HepG2 (cell line): Measurements from ENCODE around the gene FOXN3. TPM values are rescaled to one million over a fixed set of nuclear protein-coding genes. Genes with fewer than 3 reads are reported as not detected.

Experiments used
- ASH2L ChIP-seq: fragments of 300-600, 200-600 bp; sonication (generic); IDR thresholded peaks from 2 replicates; pipeline ENCODE4 v1.7.0; 2017; ENCODE audit warnings: low read depth, mild to moderate bottlenecking, moderate library complexity, mixed read lengths, low read length; ENCODE audit not compliant: insufficient read length
- FOXA1 ChIP-seq, 2 experiments: fragments of 450-650 bp in 1 of 2; sonication (generic) in 1 of 2; formaldehyde crosslinking in 1 of 2; IDR thresholded peaks; 2 replicates each; pipeline versions ENCODE4 v1.4.0 to v1.6.1; 2016 to 2020; ENCODE audit warnings: missing genetic modification reagents in 1 of 2
- IRX3 ChIP-seq: sonication (generic); formaldehyde crosslinking; IDR thresholded peaks from 2 replicates; pipeline ENCODE4 v1.8.1; 2023; ENCODE audit warnings: mild to moderate bottlenecking, low read depth, missing genetic modification reagents, borderline replicate concordance
- MEIS2 ChIP-seq: sonication (generic); formaldehyde crosslinking; IDR thresholded peaks from 2 replicates; pipeline ENCODE4 v1.9.0; 2021; ENCODE audit warnings: mild to moderate bottlenecking, missing genetic modification reagents
- PHF8 ChIP-seq: sonication (generic); formaldehyde crosslinking; IDR thresholded peaks from 2 replicates; pipeline ENCODE4 v1.5.0; 2020; ENCODE audit warnings: missing genetic modification reagents
- POLR2AphosphoS5 ChIP-seq: IDR thresholded peaks from 2 replicates; pipeline ENCODE4 v1.6.1; 2012; ENCODE audit warnings: low read depth, low read length
- RELA ChIP-seq: sonication (generic); formaldehyde crosslinking; IDR thresholded peaks from 2 replicates; pipeline ENCODE4 v1.4.0; 2020; ENCODE audit warnings: missing genetic modification reagents
- RFX5 ChIP-seq: IDR thresholded peaks from 2 replicates; pipeline ENCODE4 v1.6.1; 2011; ENCODE audit warnings: low read depth, low read length, improper control_type of control experiment
- YEATS2 ChIP-seq: sonication (generic); formaldehyde crosslinking; IDR thresholded peaks from 2 replicates; pipeline ENCODE4 v1.4.0; 2020; ENCODE audit warnings: missing genetic modification reagents, borderline replicate concordance
- YY1 ChIP-seq: IDR thresholded peaks from 2 replicates; pipeline ENCODE4 v1.6.1; 2011; ENCODE audit warnings: low read length, low read depth, moderate library complexity, mild to moderate bottlenecking; ENCODE audit not compliant: insufficient read depth, insufficient replicate concordance
- ZNF12 ChIP-seq: sonication (generic); formaldehyde crosslinking; IDR thresholded peaks from 2 replicates; pipeline ENCODE4 v1.5.0; 2020; ENCODE audit warnings: missing genetic modification reagents
- ZNF224 ChIP-seq: sonication (generic); formaldehyde crosslinking; IDR thresholded peaks from 2 replicates; pipeline ENCODE4 v1.5.0; 2020; ENCODE audit warnings: mild to moderate bottlenecking, missing genetic modification reagents
- ZNF407 ChIP-seq: sonication (generic); formaldehyde crosslinking; IDR thresholded peaks from one replicate; pipeline ENCODE4 v1.5.1; 2020; ENCODE audit warnings: mild to moderate bottlenecking, missing genetic modification reagents; ENCODE audit errors: not compliant biosample characterization
- ZNF761 ChIP-seq: sonication (generic); formaldehyde crosslinking; conservative IDR thresholded peaks from 2 replicates; pipeline ENCODE4 v1.4.0; 2020; ENCODE audit warnings: mild to moderate bottlenecking, missing genetic modification reagents
- ZSCAN21 ChIP-seq: sonication (generic); formaldehyde crosslinking; IDR thresholded peaks from 2 replicates; pipeline ENCODE4 v1.8.0; 2022; ENCODE audit warnings: mild to moderate bottlenecking, missing genetic modification reagents, moderate library complexity, borderline replicate concordance
- polyA plus RNA-seq, 8 experiments: library from polyadenylated mRNA; depleted of rRNA in 3 of 8; stranded (reverse) in 7 of 8; unstranded in 1 of 8; fragments of >200 nt; fragmentation: Illumina TruSeq in 4 of 8; extraction: Trizol in 4 of 8; gene quantifications; 2 replicates each; pipeline versions ENCODE4 v1.2.1 to v1.2.3, GENCODE V29; 2011 to 2016; ENCODE audit warnings: low read depth in 4 of 8, missing spikeins in 1 of 8, mixed read lengths in 1 of 8; ENCODE audit not compliant: insufficient read depth in 1 of 8
- total RNA-seq, 5 experiments: library from RNA; depleted of rRNA; stranded (reverse); fragments of >200 nt; fragmentation: Illumina TruSeq; extraction: Trizol; gene quantifications; 2 replicates each; pipeline ENCODE4 v1.2.3, GENCODE V29; 2016; ENCODE audit warnings: low read depth in 1 of 5
- TF ChIP-seq, protein P1 (sequence below): sonication (generic); formaldehyde crosslinking; IDR thresholded peaks from 2 replicates; pipeline ENCODE4 v1.8.1; 2022; ENCODE audit warnings: low read depth, mild to moderate bottlenecking, missing genetic modification reagents
- TF ChIP-seq, protein P2 (sequence below): sonication (generic); formaldehyde crosslinking; IDR thresholded peaks from 2 replicates; pipeline ENCODE4 v1.8.0; 2022; ENCODE audit warnings: missing genetic modification reagents, low read depth, mild to moderate bottlenecking, borderline replicate concordance

FOXN3 gene
- total and polyA plus RNA-seq, 2 of the 13 experiments (the other 11 are each of a cell fraction or from before 2014, with no cell fraction given): 32.4 to 70.2 TPM

- no peak for TF ChIP-seq ZNF407 (CRISPR knock-in tag)
- no peak for TF ChIP-seq PHF8 (CRISPR knock-in tag)
- TF ChIP-seq ZNF12 (CRISPR knock-in tag): peak; percentile 69
- no peak for TF ChIP-seq ZSCAN21 (CRISPR knock-in tag)
- TF ChIP-seq YEATS2 (CRISPR knock-in tag): peak; percentile 26; the same call in 1 of the 2 replicates
- no peak for TF ChIP-seq IRX3 (CRISPR knock-in tag)
- TF ChIP-seq RFX5: no peak
- TF ChIP-seq, protein P1, sequence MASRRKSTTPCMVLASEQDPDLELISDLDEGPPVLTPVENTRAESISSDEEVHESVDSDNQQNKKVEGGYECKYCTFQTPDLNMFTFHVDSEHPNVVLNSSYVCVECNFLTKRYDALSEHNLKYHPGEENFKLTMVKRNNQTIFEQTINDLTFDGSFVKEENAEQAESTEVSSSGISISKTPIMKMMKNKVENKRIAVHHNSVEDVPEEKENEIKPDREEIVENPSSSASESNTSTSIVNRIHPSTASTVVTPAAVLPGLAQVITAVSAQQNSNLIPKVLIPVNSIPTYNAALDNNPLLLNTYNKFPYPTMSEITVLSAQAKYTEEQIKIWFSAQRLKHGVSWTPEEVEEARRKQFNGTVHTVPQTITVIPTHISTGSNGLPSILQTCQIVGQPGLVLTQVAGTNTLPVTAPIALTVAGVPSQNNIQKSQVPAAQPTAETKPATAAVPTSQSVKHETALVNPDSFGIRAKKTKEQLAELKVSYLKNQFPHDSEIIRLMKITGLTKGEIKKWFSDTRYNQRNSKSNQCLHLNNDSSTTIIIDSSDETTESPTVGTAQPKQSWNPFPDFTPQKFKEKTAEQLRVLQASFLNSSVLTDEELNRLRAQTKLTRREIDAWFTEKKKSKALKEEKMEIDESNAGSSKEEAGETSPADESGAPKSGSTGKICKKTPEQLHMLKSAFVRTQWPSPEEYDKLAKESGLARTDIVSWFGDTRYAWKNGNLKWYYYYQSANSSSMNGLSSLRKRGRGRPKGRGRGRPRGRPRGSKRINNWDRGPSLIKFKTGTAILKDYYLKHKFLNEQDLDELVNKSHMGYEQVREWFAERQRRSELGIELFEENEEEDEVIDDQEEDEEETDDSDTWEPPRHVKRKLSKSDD: peak; percentile 30; the same call in 1 of the 2 replicates
- TF ChIP-seq, protein P2, sequence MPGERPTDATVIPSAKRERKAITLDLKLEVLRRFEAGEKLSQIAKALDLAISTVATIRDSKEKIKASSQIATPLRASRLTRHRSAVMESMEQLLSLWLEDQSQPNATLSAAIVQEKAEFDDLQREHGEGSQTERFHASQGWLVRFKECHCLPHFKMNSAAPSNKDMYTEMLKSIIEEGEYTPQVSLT: 0 out of 2 replicates have a peak, but pooled peaks have one; percentile 36
- TF ChIP-seq POLR2AphosphoS5: no peak
- no peak; the same call in 1 of the 2 replicates for TF ChIP-seq ZNF224 (CRISPR knock-in tag)
- TF ChIP-seq FOXA1 (IDR thresholded peaks at IDR 0.05): peak; percentile 67
- TF ChIP-seq FOXA1 (CRISPR knock-in tag; IDR thresholded peaks at IDR 0.05): peak; percentile 94
- no peak for TF ChIP-seq YY1
- TF ChIP-seq RELA: no peak
- no peak for TF ChIP-seq ASH2L
- TF ChIP-seq MEIS2: 0 out of 2 replicates have a peak, but pooled peaks have one; percentile 56
- 0 out of 2 replicates have a peak, but pooled peaks have one; percentile 16 for TF ChIP-seq ZNF761 (CRISPR knock-in tag)
Observed at GRCh38 chr14:89232265-89233070, 184.6 kb downstream of the FOXN3 start (continued).
